ENCODE results near the gene LIG4. TPM values are rescaled to one million over a fixed set of nuclear protein-coding genes. Genes with fewer than 3 reads are reported as not detected.

LIG4 gene
- total and polyA plus RNA-seq, 7 donors = 5.4 to 11.5 (median 8.3) TPM

DNA sequence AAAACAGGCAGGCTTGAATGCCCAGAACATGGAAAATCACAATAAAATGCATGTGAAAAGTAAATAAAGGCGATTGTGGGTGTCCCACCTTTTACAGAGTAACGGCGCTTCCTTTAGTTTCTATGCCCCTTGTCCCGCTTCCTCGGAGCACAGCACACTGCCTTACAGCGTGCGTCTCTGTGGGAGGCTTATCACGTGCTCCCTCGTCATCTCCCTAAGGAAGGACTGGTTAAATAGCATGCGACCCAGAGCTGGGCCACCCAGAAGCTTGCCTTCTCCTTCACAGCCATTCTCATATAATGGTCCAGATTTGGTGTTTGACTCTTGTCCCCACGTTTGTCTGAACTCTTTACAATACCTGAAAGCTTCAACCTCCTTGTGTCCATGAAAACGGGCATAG, 56.6 kb downstream of the LIG4 start:
- intact Hi-C loops (cut with DNase I) = no loop called here

More for the DNA sequence above, 56.6 kb downstream of the LIG4 start:
- WGBS, 2 donors = 75 to 81% methylated on average over 12 of the region's 12 CpGs
- Histone ChIP-seq H3K27ac (no peak overlapping the region), H3K4me3 (no peak overlapping the region), H3K9me3 (no peaks in the 10 kb centered on the region), H3K36me3 (no peaks in the 10 kb centered on the region), H3K27me3 (no peaks in the 10 kb centered on the region), H3K4me1 (no peaks in the 10 kb centered on the region)
- no peak for TF ChIP-seq EP300 (IDR thresholded peaks at IDR 0.05)
- no peak for TF ChIP-seq POLR2AphosphoS5 (IDR thresholded peaks at IDR 0.05)
- TF ChIP-seq POLR2A (IDR thresholded peaks at IDR 0.05) = no peak
- TF ChIP-seq, protein P1, sequence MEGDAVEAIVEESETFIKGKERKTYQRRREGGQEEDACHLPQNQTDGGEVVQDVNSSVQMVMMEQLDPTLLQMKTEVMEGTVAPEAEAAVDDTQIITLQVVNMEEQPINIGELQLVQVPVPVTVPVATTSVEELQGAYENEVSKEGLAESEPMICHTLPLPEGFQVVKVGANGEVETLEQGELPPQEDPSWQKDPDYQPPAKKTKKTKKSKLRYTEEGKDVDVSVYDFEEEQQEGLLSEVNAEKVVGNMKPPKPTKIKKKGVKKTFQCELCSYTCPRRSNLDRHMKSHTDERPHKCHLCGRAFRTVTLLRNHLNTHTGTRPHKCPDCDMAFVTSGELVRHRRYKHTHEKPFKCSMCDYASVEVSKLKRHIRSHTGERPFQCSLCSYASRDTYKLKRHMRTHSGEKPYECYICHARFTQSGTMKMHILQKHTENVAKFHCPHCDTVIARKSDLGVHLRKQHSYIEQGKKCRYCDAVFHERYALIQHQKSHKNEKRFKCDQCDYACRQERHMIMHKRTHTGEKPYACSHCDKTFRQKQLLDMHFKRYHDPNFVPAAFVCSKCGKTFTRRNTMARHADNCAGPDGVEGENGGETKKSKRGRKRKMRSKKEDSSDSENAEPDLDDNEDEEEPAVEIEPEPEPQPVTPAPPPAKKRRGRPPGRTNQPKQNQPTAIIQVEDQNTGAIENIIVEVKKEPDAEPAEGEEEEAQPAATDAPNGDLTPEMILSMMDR (IDR thresholded peaks at IDR 0.05) = no peak
- no peak for DNase-seq

Other genes with a start within 250 kb of the LIG4 start
- gene ABHD13, start 2.9 kb upstream of the LIG4 start, total RNA-seq = 10 to 100 TPM; 13.0 to 15.7 (median 14.2) TPM
- gene ABHD13, start 2.9 kb upstream of the LIG4 start, polyA plus RNA-seq = 1 to 10 TPM; 4.2 to 6.1 (median 4.9) TPM
- gene TNFSF13B, start 54.2 kb upstream of the LIG4 start, total RNA-seq = 1 to 10 TPM; 1.1 to 4.5 (median 2.9) TPM
- gene TNFSF13B, start 54.2 kb upstream of the LIG4 start, polyA plus RNA-seq = 10 to 100 TPM in 1 of 3 donors, 1 to 10 TPM in 2; 1.8 to 11.5 (median 3.7) TPM

All from sigmoid colon (tissue), 7 donors.